Measurements from ENCODE around the gene CDKN2C.

DNA sequence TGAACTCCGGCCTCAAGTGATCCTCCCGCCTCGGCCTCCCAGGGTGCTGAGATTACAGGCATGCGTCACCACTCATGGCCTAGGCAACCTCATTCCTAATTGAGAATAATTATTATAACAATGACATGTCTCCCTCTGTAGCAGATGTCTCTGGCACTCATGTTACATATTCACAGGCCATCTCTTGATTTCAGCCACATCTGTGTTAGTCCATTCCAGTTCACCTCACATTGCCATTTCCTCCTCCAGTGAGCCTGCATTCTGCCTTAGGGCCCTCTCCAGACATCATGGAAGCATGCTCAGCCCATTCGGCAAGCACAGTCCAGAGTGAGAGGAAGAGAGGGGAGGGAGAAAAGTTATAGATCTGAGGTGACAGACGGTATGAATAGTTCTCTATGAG is 32.5 kb downstream of the CDKN2C start:
- TF ChIP-seq EZH2phosphoT487 (IDR thresholded peaks at IDR 0.05; ENCODE audit: insufficient read depth, low read depth): no peak
- TF ChIP-seq EZH2 (IDR thresholded peaks at IDR 0.05; ENCODE audit: insufficient read depth, poor library complexity, severe bottlenecking): no peak

All from GM23248 (cell line).